Colonic mucosa (tissue), 4 donors: ENCODE measurements around the gene MEI1. TPM values are rescaled to one million over a fixed set of nuclear protein-coding genes. Genes with fewer than 3 reads are reported as not detected.
A peak's percentile ranks its signal among the peaks of the same experiment; 100 is the strongest.

Experiments used
- DNase-seq: peaks from one replicate; pipeline ENCODE4 v3.0.0-alpha.2; 2020
- H3K27ac ChIP-seq: fragments of 200-600 bp; one replicate; pipeline ENCODE4 v1.8.0; 2021
- H3K27me3 ChIP-seq: fragments of 200-600 bp; one replicate; pipeline ENCODE4 v1.8.0; 2021
- H3K36me3 ChIP-seq: fragments of 200-600 bp; one replicate; pipeline ENCODE4 v1.8.0; 2021
- H3K4me1 ChIP-seq: fragments of 200-600 bp; one replicate; pipeline ENCODE4 v1.8.0; 2021; ENCODE audit warnings: mild to moderate bottlenecking
- H3K4me3 ChIP-seq: fragments of 200-600 bp; one replicate; pipeline ENCODE4 v1.8.0; 2021
- H3K9ac ChIP-seq, 2 donors: one replicate each; pipeline ENCODE4 v1.7.0; 2013; ENCODE audit warnings: control low read depth in 2 of 2, low read depth in 2 of 2, low read length in 2 of 2
- H3K9me3 ChIP-seq: fragments of 200-600 bp; one replicate; pipeline ENCODE4 v1.8.0; 2021
- CTCF ChIP-seq: fragments of 200-600 bp; IDR thresholded peaks from one replicate; pipeline ENCODE4 v1.8.0; 2022; ENCODE audit warnings: antibody characterized with exemption, mild to moderate bottlenecking
- intact Hi-C: fragments of 100-400 bp; cut with DNase I; formaldehyde crosslinking; loops from one replicate; pipeline ENCODE4 v1.14.1; 2022
- total RNA-seq, 2 donors: library from RNA; stranded (reverse); fragmentation: NEBNext Ultra II Directional in 1 of 2; extraction: Animal tissue kit (Norgen Biotek cat#: 25700) in 1 of 2; gene quantifications; one replicate each; pipeline ENCODE4 v1.2.1, GENCODE V29; 2021
- donor health status: healthy.
- donor health status: DM: no; HTN: no; CAD: no.
- donor health status: DM: no; HTN: no; CAD: no.

Gene MEI1
- total RNA-seq, 2 donors from 2014 or later, result 1.8 to 1.9 TPM

- Histone ChIP-seq H3K9me3 (no peaks in the 10 kb centered on the region), H3K27me3 (no peaks in the 10 kb centered on the region), H3K36me3 (no peaks in the 10 kb centered on the region), H3K9ac (peak overlapping the region in 1 of 2 donors; percentile 60), H3K4me3 (no peak overlapping the region), H3K4me1 (peaks cover 23% of the 10 kb centered on the region), H3K27ac (no peak overlapping the region)
- intact Hi-C loops, result no loop called here
- no peak for DNase-seq
- TF ChIP-seq CTCF, result no peak
These were observed 146.3 kb downstream of the MEI1 start for GRCh38 chr22:41845380-41846267.

- peak overlapping the region; percentile 9 for H3K27ac ChIP-seq
- no peaks in the 10 kb centered on the region for H3K27me3 ChIP-seq
- H3K9ac ChIP-seq, result peak overlapping the region in 1 of 2 donors; percentile 31
- intact Hi-C loops, result no loop called here
- no peak overlapping the region for H3K4me3 ChIP-seq
- H3K4me1 ChIP-seq, result peaks cover 20% of the 10 kb centered on the region
- H3K36me3 ChIP-seq, result no peaks in the 10 kb centered on the region
- TF ChIP-seq CTCF, result no peak
- no peaks in the 10 kb centered on the region for H3K9me3 ChIP-seq
- DNase-seq, result no peak
These were observed 147.1 kb downstream of the MEI1 start for GRCh38 chr22:41846268-41846987.

GRCh38 chr22:41847300-41847699 is 148.0 kb downstream of the MEI1 start:
- H3K4me1 ChIP-seq, result peaks cover 18% of the 10 kb centered on the region

DNA sequence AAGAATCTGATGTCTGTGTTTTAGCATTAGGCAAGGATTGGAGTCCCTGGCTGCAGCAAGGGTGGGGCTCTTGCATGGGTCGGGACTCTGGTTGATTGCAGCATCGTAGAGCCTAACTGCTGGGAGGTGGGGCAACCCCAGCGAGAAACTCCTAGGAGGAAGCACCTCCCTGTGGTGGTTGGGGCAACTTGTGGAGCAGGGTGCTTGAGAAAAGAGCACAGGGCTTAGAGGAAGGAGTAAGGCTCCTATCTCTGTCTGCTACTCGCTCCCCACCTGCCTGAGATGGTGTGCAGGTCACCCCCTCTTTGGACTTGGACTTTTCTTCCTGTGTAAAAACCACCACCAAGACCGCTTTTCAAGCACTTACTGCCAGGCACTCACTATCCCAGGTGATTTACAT is 149.2 kb downstream of the MEI1 start:
- Histone ChIP-seq H3K36me3 (no peaks in the 10 kb centered on the region), H3K27me3 (no peaks in the 10 kb centered on the region), H3K9ac (peak overlapping the region in 1 of 2 donors; percentile 16), H3K4me3 (no peak overlapping the region), H3K27ac (peak overlapping the region; percentile 64), H3K4me1 (peaks cover 12% of the 10 kb centered on the region), H3K9me3 (no peaks in the 10 kb centered on the region)
- TF ChIP-seq CTCF, result no peak
- intact Hi-C loops, result no loop called here
- peak; percentile 90 for DNase-seq

More at GRCh38 chr22:41847300-41847699, 148.0 kb downstream of the MEI1 start:
- Histone ChIP-seq H3K36me3 (no peaks in the 10 kb centered on the region), H3K9me3 (no peaks in the 10 kb centered on the region), H3K27me3 (no peaks in the 10 kb centered on the region), H3K9ac (peak overlapping the region in 1 of 2 donors; percentile 31), H3K4me3 (no peak overlapping the region), H3K27ac (peak overlapping the region; percentile 9)
- intact Hi-C loops, result no loop called here
- no peak for TF ChIP-seq CTCF
- no peak for DNase-seq

Other genes with a start within 250 kb of the MEI1 start
- 10 to 100 TPM; 39.5 to 55.0 TPM for gene PHF5A, start 230.8 kb upstream of the MEI1 start, total RNA-seq
- gene ACO2, start 230.4 kb upstream of the MEI1 start, total RNA-seq, result 100 to 1,000 TPM; 254 to 268 TPM
- 10 to 100 TPM in 1 of 2 donors, 1 to 10 TPM in 1; 9.2 to 20.0 TPM for gene POLR3H, start 155.0 kb upstream of the MEI1 start, total RNA-seq
- gene CSDC2, start 138.5 kb upstream of the MEI1 start, total RNA-seq, result 1 to 10 TPM in 1 of 2 donors, under 1 TPM in 1; 0.44 to 1.4 TPM
- gene PMM1, start 109.7 kb upstream of the MEI1 start, total RNA-seq, result 10 to 100 TPM; 49.3 to 53.2 TPM
- gene DESI1, start 78.5 kb upstream of the MEI1 start, total RNA-seq, result 10 to 100 TPM; 19.2 to 32.1 TPM
- 100 to 1,000 TPM; 203 to 312 TPM for gene XRCC6, start 78.2 kb upstream of the MEI1 start, total RNA-seq
- 100 to 1,000 TPM in 1 of 2 donors, 10 to 100 TPM in 1; 95.7 to 169 TPM for gene SNU13, start 10.6 kb upstream of the MEI1 start, total RNA-seq
- 10 to 100 TPM in 1 of 2 donors, 1 to 10 TPM in 1; 9.3 to 18.8 TPM for gene CCDC134, start 101.2 kb downstream of the MEI1 start, total RNA-seq
- 100 to 1,000 TPM; 159 to 192 TPM for gene SREBF2, start 133.6 kb downstream of the MEI1 start, total RNA-seq
- not detected for gene SHISA8, start 215.6 kb downstream of the MEI1 start, total RNA-seq
- under 1 TPM; 0.40 to 0.53 TPM for gene TNFRSF13C, start 227.3 kb downstream of the MEI1 start, total RNA-seq
- gene CENPM, start 247.6 kb downstream of the MEI1 start, total RNA-seq, result 10 to 100 TPM; 13.7 to 64.3 TPM